Left lung (tissue), 10 donors: ENCODE measurements around the gene MIB1. TPM values are rescaled to one million over a fixed set of nuclear protein-coding genes. Genes with fewer than 3 reads are reported as not detected.
A peak's percentile ranks its signal among the peaks of the same experiment; 100 is the strongest.

ENCODE experiments used
- ATAC-seq: fragments of 200-7000 bp; cut with Tn5 transposase; one replicate; pipeline ENCODE4 v1.9.1; 2020; ENCODE audit warnings: moderate library complexity
- DNase-seq, 4 donors: peaks; one replicate each; pipeline ENCODE4 v3.0.0-alpha.2; 2013 to 2020
- H3K27ac ChIP-seq, 2 donors: fragments of 200-600 bp; sonication (generic) in 1 of 2; one replicate each; pipeline versions ENCODE4 v1.5.0 to v1.8.0; 2020 to 2021
- H3K27me3 ChIP-seq, 2 donors: fragments of 200-600 bp; sonication (generic) in 1 of 2; one replicate each; pipeline versions ENCODE4 v1.5.0 to v1.8.0; 2020 to 2021
- H3K36me3 ChIP-seq, 2 donors: fragments of 200-600 bp; sonication (generic) in 1 of 2; one replicate each; pipeline versions ENCODE4 v1.5.0 to v1.8.0; 2020 to 2021
- H3K4me1 ChIP-seq, 2 donors: fragments of 200-600 bp; one replicate each; pipeline ENCODE4 v1.8.0; 2021
- H3K4me3 ChIP-seq, 2 donors: fragments of 200-600 bp; sonication (generic) in 1 of 2; one replicate each; pipeline versions ENCODE4 v1.5.0 to v1.8.0; 2020 to 2021; ENCODE audit warnings: mild to moderate bottlenecking in 1 of 2
- H3K9me3 ChIP-seq, 2 donors: fragments of 200-600 bp; sonication (generic) in 1 of 2; one replicate each; pipeline versions ENCODE4 v1.5.0 to v1.8.0; 2020 to 2021
- CTCF ChIP-seq, 2 donors: fragments of 200-600 bp; sonication (generic) in 1 of 2; IDR thresholded peaks; one replicate each; pipeline versions ENCODE4 v1.5.0 to v1.8.0; 2021; ENCODE audit warnings: antibody characterized with exemption in 2 of 2
- intact Hi-C, 2 donors: fragments of 100-400 bp; cut with DNase I; formaldehyde crosslinking; loops; one replicate each; pipeline versions ENCODE4 v1.11.2 to v1.14.2; 2022
- polyA plus RNA-seq, 6 donors: library from polyadenylated mRNA; unstranded; fragments of 120-200 nt; gene quantifications; one replicate each; pipeline ENCODE4 v1.2.1, GENCODE V29; 2013; ENCODE audit not compliant: insufficient read length in 6 of 6
- total RNA-seq, 2 donors: library from RNA; stranded (reverse); fragmentation: NEBNext Ultra II Directional; extraction: Animal tissue kit (Norgen Biotek cat#: 25700); gene quantifications; one replicate each; pipeline ENCODE4 v1.2.1, GENCODE V29; 2021
- donor health status: DM: no; HTN: yes; CAD: no.
- donor health status: DM: no; HTN: no; CAD: no.

MIB1 gene
- total and polyA plus RNA-seq, 8 donors, result 26.3 to 64.3 (median 58.3) TPM

- no peaks in the 10 kb centered on the region for H3K4me1 ChIP-seq
- no peaks in the 10 kb centered on the region for H3K36me3 ChIP-seq
- H3K27me3 ChIP-seq, result no peaks in the 10 kb centered on the region
- no peak for TF ChIP-seq CTCF (IDR thresholded peaks at IDR 0.05)
- no peak overlapping the region for H3K27ac ChIP-seq
- H3K9me3 ChIP-seq, result no peaks in the 10 kb centered on the region
- intact Hi-C loops, result no loop called here
- no peak overlapping the region for H3K4me3 ChIP-seq
- ATAC-seq, result no peak
- DNase-seq, result no peak
Measured at GRCh38 chr18:21714474-21714873, 26.1 kb upstream of the MIB1 start.

- Histone ChIP-seq H3K9me3 (no peaks in the 10 kb centered on the region), H3K27ac (peak overlapping the region in 1 of 2 donors; percentile 13), H3K4me3 (no peak overlapping the region), H3K4me1 (no peaks in the 10 kb centered on the region), H3K36me3 (no peaks in the 10 kb centered on the region), H3K27me3 (no peaks in the 10 kb centered on the region)
- ATAC-seq (peak; percentile 95), DNase-seq (no peak)
- no peak for TF ChIP-seq CTCF (IDR thresholded peaks at IDR 0.05)
- intact Hi-C loops, result no loop called here
Measured at GRCh38 chr18:21722687-21723086, 17.9 kb upstream of the MIB1 start.

- no peak for TF ChIP-seq CTCF (IDR thresholded peaks at IDR 0.05)
- Histone ChIP-seq H3K36me3 (no peaks in the 10 kb centered on the region), H3K27me3 (no peaks in the 10 kb centered on the region), H3K9me3 (no peaks in the 10 kb centered on the region), H3K4me1 (no peaks in the 10 kb centered on the region), H3K27ac (no peak overlapping the region), H3K4me3 (no peak overlapping the region)
- no peak for DNase-seq
- no peak for ATAC-seq
- intact Hi-C loops, result no loop called here
Measured at GRCh38 chr18:21725201-21725600, 15.4 kb upstream of the MIB1 start.

GRCh38 chr18:21727702-21728101 lies 12.9 kb upstream of the MIB1 start:
- Histone ChIP-seq H3K36me3 (no peaks in the 10 kb centered on the region), H3K4me1 (no peaks in the 10 kb centered on the region), H3K4me3 (no peak overlapping the region), H3K9me3 (no peaks in the 10 kb centered on the region), H3K27me3 (no peaks in the 10 kb centered on the region), H3K27ac (no peak overlapping the region)
- no peak for TF ChIP-seq CTCF (IDR thresholded peaks at IDR 0.05)
- DNase-seq (no peak), ATAC-seq (no peak)
- intact Hi-C loops, result no loop called here

GRCh38 chr18:21733011-21733410 lies 7.6 kb upstream of the MIB1 start:
- Histone ChIP-seq H3K9me3 (no peaks in the 10 kb centered on the region), H3K4me3 (no peak overlapping the region), H3K27ac (no peak overlapping the region), H3K36me3 (no peaks in the 10 kb centered on the region), H3K4me1 (no peaks in the 10 kb centered on the region), H3K27me3 (no peaks in the 10 kb centered on the region)
- no peak for ATAC-seq
- DNase-seq, result peak in 2 of 4 donors; percentile 16 to 20
- no peak for TF ChIP-seq CTCF (IDR thresholded peaks at IDR 0.05)
- intact Hi-C loops, result loop anchor here in 1 of 2 donors (10.0 kb wide), 1 partner anchor 48 kb away; no protein-coding TSS in a partner anchor
